HG03378 (cell line): ENCODE measurements around the gene AP1G2.

Source experiments
- ATAC-seq: cut with Tn5 transposase; IDR thresholded peaks from one replicate; pipeline ENCODE4 v1.9.1; 2021; ENCODE audit warnings: mild to moderate bottlenecking, moderate library complexity; ENCODE audit not compliant: unreplicated experiment

Gene AP1G2

GRCh38 chr14:23572836-23573235, 5.2 kb upstream of the AP1G2 start:
- no peak for ATAC-seq

DNA sequence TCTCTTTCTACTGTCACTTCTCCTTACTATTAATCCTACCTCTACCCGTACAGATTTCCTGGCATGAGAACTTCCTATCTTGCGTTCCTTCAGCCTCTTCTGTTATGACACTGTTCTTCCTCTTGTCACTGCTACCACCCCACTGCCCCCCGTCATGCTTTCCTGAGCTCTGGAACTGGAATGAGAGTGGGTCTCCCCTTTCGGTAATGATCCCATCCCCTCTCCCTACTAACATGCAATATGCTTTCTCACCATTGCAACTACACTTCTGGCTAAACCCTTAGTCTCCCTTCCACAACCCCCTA, 4.9 kb upstream of the AP1G2 start:
- ATAC-seq, result no peak

DNA sequence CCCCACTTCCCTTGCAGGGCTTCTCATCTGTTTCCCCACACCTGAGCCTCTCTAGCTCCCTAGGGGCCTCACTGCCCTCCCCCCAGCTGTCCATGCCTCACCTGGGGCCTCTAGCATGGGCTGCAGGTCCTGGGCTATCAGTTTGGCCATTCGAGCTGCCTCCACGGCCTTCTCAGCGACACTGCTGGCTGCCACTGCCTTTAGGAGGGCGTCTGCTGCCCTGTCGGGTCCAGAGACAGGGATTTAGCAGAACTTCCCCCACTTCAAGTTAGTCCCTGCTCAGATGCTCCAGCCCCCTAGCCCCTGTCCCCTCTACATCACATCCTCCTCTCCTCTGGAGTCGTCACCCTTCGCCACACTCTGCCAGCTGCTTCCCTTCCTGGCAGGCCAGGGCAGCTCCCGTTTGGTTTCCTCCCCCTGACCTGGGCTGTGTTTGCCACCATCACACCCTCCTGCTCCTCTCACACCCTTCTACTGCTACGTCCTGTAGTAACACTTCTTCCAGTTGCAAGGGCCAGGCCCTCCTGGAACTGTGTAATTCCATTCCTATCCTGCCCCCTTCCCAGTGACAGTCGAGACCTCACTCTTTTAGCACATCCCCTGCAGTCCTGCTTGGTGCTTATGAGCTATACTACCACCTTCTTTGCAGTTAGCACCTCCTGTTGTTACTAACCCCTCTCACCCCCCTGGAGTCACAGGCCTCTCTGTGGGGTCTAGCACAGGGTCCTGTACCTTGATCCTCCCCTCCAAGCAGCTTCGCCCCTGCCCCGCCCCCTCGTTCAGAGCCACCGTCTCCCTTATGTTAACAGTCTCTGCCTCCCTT, 4.3 kb upstream of the AP1G2 start:
- no peak for ATAC-seq

DNA sequence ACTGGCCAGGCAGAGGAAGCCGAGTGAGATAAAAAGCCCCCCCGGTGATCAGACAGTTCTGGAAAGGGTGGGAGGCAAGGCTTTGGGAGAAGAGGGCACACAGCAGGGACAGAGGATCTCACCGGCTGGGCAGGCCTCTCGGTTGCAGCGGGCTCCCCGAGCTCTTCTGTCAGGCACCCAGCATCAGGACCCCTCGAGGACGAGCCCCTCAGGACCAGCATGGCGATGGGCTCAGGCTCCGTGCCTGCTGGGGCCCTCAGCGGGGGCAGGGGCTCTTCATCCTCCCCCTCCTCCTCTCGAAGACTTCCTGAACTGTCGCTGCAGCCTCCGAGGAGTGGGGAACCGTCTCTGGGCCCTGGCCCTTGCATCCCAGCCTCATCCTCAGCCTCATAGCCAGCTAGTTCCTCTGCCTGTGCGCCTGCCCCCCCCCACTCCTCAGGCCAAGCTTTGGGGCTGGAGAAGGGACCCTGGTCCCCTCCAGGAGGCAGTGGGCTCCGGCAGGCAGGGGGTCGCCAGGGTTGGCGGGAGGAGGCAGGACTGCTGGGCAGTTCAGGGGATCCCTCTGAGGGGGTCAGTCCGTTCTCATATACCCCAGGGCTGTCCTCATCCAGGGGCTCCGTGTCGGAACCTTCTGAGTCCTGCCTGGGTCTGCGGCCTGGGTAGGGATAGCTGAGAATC, 3.4 kb upstream of the AP1G2 start:
- ATAC-seq, result no peak

DNA sequence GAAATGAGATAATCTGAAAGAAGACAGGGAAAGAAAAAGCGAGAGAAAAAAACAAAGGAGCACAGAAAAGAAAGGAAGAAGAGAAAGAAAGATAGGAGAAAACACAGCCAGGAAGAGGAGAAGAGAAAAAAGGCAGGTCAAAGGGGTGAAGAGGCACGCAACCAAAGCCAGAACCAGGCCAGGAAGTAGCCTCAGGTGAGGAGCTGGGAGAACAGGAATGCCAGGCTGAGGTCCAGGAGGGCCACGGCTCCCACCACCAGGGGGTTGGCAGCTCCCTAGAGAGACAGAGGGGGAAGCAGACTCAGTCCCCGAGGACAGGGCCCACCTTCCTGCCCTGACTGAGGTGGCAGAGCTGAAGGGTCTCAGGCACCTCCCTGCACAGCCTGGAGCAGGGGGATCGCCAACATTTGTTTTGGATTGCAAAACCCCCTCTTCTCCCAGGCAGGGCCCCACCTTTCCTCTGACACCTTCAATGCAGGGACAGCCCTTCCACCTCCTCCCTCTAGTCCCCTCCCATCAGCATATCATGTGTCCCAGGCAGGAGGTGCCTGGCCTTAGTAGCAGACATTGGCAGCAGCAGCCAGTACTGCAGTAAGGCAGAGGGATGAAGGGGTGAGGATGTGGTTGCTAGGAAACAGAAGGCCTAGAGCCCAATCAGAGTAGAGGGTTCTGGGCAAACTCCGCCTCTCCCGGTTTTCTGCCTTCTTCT, 2.0 kb upstream of the AP1G2 start:
- no peak for ATAC-seq

DNA sequence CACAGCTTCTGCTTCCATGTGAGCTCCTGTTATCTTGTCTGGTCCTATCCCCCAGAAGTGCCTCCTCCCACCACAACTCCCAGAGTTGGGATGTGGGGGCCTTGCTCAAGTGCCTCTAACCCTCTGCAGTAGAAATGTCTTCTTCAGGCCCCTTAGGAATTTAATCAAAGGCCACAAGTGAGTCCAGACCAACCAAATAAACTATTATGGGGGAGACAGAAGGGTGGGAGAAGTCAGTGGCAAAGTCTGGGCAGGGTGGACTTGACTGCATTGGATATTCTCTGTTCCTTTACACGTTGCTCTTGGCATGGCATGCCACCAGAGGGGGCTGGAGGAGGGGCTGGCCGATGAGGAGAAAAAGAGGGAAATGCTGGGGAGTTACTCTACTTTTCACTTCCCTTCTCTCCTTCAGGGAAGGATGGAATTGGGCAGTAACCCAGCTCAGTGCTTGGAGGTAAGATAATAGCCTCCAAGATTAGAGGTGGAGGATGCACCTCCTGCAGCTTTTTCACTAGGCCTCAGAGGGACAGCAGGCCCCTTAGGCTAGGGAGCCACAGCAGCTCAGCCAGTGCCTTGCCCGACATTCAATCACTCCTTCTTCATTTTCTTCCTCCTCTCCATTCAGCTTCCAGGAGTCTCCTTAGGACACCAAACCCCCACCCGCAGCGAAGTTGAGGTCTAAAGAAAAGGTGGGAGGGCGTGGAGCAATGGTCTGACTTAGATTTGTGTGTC, 1.2 kb upstream of the AP1G2 start:
- ATAC-seq, result no peak

GRCh38 chr14:23568021-23568599, 519 bp upstream of the AP1G2 start:
- ATAC-seq, result no peak

DNA sequence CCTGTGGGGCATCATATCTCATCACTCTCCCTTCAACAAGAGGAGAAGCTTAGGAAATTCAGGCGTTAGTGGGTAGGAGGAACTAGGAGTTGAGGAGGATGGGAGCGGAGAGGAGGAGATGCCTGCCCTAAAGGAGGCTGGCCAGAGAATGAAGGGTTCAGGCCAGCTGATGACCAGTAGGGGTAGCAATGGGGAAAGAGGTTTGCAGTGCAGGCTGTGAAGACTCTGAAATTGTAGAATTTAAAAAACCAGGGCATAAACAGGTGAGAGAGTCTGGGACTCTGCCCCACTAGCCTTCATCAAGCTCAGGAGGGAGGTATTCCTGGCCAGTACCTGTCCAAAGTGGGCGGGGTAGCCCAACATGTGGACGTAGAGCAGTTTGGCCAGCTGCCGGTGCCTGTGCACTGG, 809 bp downstream of the AP1G2 start:
- ATAC-seq, result no peak

DNA sequence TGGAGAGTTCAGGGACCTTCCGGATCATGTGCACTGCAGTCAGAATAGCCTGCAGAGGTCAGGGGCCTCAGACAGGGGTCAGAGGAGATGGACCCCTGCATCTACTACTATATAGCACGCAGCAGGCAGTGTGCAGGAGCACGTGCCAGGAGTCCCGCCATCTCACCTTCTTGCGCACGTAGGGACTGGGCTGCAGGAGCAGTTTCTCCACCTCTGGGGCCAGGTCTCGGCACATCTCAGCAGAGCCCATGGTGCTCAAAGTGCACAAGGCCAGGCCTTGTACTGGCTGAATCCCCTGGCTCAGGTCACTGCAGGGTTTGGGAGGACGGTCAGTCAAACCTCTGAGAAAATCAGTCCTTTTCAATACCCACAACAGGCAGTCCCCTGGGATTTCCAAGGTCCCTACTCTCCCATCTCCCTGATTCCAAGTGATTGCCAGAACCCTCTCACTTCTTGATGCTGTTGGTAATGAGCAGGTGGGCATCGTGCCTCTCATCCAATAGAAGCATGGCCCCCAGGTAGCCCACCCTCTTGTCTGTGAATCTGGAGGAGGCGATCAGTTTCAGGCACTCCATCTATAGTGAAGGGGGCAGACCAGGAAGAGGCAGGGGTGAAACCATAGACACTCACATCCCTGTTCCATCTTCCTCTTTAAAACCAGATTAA, 1.3 kb downstream of the AP1G2 start:
- no peak for ATAC-seq

GRCh38 chr14:23565626-23566025, 2.0 kb downstream of the AP1G2 start:
- no peak for ATAC-seq

DNA sequence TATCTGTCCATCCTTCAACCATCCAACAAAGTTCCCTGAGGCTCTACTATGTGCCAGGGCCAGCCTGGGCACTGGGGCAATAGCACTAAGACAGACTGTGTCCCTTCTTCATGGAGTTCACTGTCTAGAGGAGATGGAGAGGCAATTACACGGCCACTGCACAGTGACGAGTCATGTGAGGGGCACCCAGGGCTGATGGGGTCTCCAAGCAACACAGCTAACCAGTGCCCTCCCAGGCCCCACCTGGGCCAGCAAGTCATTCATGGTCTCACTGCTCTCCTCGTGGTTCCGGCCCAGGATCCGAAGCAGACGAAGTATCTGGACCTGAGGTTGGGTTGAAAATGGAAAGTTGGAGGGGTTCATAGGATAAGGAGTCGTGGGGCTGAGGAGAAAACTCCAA, 2.7 kb downstream of the AP1G2 start:
- no peak for ATAC-seq

GRCh38 chr14:23564181-23564812, 3.3 kb downstream of the AP1G2 start:
- no peak for ATAC-seq

- no peak for ATAC-seq
Observed at GRCh38 chr14:23563473-23564180, 4.0 kb downstream of the AP1G2 start.

GRCh38 chr14:23562822-23563472, 4.6 kb downstream of the AP1G2 start:
- ATAC-seq, result no peak

DNA sequence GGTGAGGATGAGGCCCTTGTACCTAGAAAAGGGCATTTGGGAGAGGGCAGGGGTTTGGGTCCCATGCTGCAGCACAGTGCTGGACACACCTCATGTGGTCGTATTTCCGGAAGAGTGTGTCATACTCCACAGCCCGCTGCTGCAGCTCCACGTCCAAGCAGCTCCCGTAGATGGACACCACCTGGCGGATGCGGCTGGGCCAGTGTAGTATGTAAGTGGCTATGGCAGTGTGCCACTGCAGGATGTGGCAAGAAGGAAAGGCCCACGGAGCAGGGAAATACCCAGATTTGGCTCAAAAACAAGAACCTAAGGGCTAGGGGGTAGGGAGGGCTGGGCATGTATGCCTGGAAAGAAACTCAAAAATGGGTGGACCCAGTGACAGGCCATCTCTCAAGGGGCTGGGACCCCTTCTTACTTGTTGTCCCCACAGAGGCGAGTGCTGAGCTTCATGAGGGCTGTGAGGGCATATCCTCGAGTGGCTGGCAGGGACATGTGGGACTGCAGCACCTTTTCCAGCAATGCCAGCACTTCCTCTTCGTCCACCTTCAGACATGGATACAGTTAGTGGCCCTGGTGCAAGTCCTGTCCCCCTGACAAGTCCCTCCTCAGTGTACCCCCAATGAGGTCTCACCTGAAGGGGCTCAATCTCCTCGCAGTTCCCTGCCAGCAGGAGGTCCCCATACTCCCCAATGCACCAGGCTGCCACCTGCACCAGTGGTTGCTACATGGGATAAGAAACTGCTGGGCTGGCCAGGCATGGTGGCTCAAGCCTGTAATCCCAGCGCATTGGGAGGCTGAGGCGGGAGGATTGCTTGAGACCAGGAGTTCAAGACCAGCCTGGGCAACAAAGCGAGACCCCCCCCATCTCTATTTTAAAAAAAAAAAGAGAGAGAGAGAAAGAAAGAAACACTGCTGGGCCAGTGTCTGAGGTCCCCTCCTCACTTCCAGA, 5.4 kb downstream of the AP1G2 start:
- no peak for ATAC-seq

DNA sequence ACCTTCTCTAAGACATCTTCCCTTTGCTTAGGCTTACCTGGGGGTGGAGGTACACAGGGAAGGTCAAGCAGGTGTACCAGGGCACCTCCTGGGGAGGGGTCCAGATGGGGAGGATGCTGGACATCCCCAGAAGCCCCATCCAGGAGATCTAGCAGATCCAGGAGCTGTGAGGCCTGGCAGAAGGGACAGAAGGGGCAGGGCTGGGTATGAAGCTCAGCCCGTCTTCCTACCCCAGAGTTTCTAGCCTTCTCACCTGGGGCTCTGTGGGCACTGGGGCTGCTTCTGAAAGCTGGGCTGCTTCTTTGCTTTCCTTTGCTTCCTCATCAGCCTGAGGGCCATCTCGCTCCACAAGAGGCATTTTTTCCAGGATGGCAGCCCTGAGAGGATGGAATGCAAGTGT, 6.3 kb downstream of the AP1G2 start:
- ATAC-seq, result no peak

DNA sequence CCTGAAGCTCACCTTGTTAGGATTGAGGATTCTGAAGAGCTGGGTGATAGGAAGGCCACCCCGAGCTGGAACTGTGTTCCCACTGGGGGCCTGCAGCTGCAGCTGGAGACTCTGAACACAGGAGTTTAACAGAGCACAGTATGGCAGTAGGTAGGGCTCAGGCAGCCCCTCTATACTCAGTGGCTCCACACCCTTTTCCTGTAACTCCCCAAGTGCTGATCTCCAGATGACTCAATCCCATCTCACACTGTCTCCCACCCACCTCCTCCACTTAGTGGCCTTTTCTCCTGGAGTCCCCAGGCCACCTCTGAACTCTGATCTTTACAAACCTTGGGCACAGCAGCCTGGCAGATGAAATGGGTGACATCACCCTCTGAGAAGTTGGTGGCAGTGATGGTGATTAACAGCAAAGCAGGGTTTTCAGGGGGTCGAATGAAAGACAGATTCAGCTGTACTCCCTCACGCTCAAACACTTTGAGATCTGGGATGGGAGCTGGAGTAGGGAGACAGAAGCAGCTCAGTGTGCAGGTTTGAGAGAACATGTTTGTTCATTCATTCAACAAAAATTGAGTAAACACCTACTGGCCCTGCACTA, 7.6 kb downstream of the AP1G2 start:
- no peak for ATAC-seq
